ENCODE measurements around the gene GPR107. TPM values are rescaled to one million over a fixed set of nuclear protein-coding genes. Genes with fewer than 3 reads are reported as not detected.

GPR107 gene
- polyA plus RNA-seq, 3 donors = 53.8 to 56.0 (median 54.4) TPM

DNA sequence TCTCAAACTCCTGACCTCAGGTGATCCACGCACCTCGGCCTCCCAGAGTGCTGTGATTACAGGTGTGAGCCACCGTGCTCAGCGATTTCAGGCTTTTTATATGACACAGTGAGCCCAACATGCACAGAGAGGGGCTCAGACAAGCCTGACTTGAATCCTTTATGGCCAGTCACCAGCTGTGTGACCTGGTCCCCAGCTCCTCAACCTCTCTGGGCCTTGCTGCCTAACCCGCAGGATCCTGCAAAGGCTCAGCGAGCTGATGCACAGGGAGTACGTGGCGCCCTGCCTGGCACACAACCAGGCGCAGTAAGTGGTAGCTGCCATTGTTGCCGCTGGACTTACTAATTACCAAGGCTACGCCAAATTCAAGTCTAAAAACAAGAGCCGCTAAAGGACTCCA, 101.9 kb downstream of the GPR107 start:
- DNase-seq (ENCODE audit: low read depth in 3 of 3, low spot score in 2 of 3) = no peak

DNA sequence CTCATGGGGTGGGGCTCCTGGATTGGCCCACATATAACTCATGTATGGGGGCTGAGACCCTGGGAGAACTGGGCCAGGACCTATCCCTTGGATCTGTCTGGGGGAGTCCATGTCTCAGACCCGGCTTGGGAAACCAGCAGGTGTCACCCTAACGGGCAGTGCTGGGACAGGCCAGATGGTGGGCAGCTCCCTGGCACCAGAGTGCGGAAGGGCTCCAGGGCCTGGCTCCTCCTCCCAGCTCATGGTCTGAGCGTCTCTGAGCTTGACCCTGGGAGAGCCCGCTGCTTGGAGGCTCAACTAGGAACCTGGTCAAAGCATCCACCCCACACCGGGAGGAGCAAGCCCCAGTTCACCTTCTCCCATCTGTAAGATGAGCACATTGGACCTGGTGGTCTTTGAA, 103.0 kb downstream of the GPR107 start:
- DNase-seq (ENCODE audit: low read depth in 3 of 3, low spot score in 2 of 3) = no peak

DNA sequence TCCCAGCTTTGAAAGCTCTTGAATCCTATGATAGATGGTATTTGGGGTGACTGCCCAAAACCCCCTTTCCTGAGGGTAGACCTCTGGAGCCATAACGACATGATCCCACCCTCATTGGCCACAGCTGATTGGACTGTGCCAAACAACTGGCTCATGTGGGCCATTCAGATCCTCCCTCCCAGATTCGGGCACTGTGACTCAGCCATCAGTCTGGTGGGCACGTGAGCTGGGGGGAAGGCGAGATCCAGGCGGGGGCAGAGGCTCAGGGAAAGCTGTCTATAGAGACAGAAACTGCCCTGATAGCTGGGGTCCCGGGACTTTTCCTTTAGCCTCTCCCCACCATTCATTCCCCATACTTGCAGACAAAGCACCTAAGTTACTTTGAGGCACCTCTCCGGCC, 103.4 kb downstream of the GPR107 start:
- DNase-seq (ENCODE audit: low read depth in 3 of 3, low spot score in 2 of 3) = no peak

DNA sequence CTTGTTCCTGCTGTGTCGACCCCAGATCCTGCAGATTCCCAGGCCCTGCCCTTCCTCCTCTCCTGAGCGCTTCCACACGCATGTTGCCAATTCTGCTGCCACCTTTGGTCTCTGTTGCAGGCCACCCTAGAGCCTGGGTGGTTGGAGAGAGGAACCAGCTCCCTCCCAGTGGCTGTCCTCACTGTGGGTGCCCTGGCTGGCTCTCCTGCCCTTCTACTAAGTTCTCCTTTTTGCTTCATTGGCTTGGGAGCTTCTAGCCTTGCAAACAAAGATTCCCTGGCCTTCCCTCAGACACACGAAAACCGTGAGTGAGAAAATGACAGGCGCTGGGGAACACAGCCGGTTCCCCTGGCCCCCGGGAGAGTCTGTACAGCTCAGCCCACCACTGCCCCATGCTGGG, 104.3 kb downstream of the GPR107 start:
- DNase-seq (ENCODE audit: low read depth in 3 of 3, low spot score in 2 of 3) = no peak

DNA sequence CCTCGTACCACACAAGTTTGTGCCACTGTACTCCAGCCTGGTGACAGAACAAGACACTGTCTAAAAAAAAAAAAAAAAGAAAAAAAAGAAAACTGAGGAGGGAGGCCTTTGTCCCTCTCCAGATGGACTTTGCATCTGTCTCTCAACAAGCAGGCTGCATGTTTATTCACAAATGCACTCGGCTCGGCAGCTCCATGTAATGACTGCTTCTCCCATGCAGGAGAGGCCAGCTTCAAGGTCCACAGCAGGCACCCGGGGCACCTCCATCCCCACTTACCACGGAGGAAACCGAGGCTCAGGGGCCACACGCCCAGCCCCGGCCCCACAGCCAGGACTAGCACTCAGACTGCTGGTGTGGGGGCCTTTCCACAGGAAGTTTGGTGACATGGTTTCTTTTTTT, 105.4 kb downstream of the GPR107 start:
- DNase-seq (ENCODE audit: low read depth in 3 of 3, low spot score in 2 of 3) = no peak

DNA sequence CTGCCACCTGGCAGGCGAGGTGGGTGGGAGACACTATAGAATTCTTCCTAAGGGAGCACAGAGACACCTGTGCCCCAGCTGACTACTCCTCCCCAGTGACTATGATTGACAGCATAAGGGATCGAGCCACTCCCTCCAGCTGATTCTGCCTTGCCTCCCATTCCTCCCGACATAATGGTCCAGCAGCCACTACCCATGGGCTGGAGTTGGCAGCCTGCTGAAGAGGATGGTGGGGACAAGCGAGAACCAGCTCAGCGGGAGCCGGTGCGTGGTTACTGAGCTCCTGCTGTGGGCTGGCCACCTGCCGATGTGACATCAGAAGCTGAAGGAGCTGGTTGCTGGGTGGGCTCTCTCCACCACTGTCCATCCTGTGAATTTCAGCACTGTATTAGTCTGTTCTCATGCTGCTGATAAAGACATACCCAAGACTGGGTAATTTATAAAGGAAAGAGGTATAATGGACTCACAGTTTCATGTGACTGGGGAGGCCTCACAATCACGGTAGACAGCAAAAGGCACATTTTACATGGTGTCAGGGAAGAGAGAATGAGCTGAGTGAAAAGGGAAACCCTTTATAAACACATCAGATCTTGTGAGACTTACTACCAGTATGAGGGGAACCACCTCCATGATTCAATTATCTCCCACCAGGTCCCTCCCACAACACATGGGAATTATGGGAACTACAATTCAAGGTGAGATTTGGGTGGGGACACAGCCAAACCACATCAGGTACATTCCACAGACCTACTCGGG, 106.4 kb downstream of the GPR107 start:
- DNase-seq (ENCODE audit: low read depth in 3 of 3, low spot score in 2 of 3) = no peak

DNA sequence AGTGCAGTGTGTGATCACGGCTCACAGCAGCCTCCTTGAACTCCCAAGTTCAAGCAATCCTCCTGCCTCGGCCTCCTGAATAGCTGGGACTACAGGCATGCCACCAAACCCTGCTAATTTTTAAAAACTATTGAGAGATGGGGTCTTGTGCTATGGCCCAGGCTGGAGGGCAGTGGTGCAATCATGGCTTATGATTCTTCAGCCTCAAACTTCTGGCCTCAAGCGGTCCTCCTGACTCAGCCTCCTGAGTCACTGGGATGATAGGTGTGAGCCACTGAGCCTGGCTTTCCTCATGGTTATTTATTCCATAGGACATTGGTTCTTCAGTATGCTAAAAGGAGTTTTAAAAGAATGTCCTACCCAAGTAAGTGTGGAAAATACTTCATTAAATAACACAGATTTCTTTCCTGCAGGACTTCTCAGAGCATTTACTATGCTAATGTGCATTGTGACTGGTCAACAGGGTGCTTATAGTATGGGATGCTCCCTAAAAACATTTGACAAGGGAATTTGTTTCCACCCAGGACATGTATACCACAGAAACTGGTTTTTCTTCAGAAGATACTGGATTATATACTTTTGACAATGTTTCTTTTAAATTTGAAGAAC, 107.3 kb downstream of the GPR107 start:
- no peak for DNase-seq (ENCODE audit: low read depth in 3 of 3, low spot score in 2 of 3)

DNA sequence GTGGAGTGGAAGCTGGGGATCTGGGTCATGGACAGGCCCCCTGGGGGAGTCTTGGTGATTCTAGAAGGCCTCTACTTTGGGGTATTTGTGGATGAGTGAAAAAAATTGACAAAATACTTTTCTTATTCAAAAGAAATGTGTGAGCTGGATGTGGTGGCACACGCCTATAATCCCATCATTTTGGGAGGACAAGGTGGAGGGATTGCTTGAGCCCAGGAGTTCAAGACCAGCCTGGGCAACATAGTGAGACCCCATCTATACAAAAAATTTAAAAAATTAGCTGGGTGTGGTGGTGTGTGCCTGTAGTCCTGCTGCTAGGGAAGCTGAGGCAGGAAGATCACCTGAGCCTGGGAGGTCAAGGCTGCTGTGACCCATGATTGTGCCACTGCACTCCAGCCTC, 111.9 kb downstream of the GPR107 start:
- DNase-seq (ENCODE audit: low read depth in 3 of 3, low spot score in 2 of 3) = no peak

DNA sequence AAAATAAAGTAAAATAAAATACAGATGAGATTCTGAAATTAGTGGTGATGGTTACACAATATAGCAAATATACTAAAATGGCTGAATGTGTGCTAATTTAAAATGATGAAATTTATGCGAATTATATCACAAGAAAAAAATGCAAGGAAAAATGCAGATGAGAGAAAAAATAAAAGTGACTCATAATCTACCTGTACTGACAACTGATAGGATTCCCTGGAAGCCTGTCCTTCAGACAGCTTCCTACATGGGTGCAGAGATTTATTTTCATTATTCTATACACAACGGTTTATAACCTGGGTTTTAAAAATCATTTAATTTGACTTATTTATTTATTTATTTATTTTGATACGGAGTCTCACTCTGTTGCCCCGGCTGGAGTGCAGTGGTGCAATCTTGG, 112.7 kb downstream of the GPR107 start:
- DNase-seq (ENCODE audit: low read depth in 3 of 3, low spot score in 2 of 3) = no peak

DNA sequence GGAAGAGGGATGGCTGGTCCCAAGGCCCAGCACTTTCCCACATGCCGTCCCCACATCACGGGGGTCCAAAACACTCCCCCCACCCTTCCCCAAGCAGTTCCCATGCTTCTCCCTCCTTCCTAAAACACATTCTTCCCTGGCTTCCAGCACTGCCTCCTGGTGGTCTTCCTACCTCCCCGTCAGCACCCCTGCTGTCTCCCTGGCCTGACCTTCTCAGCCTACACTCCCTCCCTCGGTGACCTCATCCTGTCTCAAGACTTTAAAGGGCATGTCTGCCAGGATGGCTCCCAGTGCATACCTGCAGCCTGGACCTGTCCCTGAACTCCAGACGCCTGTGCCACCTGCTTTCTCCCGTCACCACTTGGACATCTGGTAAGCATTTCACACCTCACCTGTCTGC, 114.2 kb downstream of the GPR107 start:
- no peak for DNase-seq (ENCODE audit: low read depth in 3 of 3, low spot score in 2 of 3)

DNA sequence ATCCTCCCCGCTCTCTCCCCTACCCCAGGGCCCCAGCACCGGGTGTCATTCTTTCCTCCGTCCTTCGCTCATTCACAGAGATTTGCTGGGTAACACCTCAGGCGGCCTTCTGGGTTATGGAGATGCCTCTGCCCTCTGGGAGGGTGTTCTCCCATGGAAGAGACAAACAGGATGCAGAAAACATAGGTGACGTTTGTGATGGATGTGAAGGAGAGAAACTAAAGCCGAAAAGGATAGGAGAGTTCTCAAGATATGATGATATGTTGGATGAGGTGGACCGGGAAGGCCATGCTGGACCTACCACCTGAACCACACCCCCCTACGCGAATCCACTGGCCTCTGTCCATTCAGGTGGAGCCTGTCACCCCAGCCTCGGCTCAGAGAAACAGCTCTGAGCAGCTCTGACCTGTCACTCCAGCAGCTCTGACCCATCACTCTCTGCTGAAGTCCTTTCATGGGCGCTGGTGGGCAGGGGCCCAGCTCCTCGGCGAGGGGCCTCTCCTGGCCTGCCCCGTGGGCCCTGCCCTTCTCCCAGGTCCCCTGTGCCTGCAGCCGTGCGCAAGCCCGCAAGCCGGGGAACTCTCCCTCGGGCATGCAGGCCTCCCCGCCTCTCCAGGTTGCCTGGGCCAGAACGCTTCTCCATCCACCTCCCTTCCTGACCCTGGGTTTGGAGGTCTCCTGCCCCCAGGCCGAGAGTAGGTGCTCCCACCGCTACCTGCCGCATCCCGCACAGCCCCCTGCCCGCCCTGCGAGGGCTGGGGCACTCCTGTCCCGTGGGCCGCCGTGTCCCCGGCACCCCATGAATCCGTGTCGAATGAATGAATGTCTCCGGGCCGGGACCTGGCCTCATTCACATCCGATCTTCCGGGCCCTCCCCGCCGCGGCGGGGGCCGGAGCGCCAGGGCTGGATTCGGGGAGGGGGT, 117.8 kb downstream of the GPR107 start:
- no peak for DNase-seq (ENCODE audit: low read depth in 3 of 3, low spot score in 2 of 3)

DNA sequence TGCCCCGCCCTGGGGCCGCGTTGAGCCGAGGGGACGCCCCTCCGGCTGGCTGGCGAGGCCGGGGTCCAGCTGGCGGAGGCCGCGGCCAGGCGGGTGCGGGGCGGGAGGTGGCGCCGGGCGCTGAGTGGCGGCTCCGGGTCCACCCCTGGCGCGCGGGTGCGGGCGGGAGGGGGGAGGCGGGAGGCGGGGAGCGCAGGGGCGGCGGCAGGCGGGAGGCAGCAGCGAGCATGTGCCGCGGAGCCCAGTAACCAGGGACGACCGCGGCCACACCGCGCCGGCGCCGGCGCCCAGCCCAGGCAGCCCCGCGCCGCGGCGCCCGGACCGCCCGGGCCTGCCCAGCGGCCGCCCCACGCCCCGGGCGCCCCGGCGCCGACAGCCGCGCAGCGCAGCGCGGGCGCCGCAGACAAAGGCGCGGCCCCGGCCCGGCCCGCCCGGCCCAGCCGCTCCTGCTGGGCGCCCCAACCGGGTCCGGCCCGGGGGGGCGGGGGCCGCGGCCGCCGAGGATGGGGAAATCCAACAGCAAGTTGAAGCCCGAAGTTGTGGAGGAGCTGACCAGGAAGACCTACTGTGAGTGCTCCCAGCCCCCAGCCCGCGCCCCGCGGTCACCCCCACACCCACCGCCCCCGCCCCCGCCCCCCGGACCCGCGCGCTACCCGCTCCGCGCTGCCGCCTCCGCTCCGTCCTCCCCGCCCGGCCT, 118.6 kb downstream of the GPR107 start, which contains the start of gene NCS1:
Gene NCS1, plus strand, starts transcription at position 244 of the 697 bp plus-strand sequence. Its CDS starts 260 bp downstream, at position 504.
- no peak for DNase-seq (ENCODE audit: low read depth in 3 of 3, low spot score in 2 of 3)

DNA sequence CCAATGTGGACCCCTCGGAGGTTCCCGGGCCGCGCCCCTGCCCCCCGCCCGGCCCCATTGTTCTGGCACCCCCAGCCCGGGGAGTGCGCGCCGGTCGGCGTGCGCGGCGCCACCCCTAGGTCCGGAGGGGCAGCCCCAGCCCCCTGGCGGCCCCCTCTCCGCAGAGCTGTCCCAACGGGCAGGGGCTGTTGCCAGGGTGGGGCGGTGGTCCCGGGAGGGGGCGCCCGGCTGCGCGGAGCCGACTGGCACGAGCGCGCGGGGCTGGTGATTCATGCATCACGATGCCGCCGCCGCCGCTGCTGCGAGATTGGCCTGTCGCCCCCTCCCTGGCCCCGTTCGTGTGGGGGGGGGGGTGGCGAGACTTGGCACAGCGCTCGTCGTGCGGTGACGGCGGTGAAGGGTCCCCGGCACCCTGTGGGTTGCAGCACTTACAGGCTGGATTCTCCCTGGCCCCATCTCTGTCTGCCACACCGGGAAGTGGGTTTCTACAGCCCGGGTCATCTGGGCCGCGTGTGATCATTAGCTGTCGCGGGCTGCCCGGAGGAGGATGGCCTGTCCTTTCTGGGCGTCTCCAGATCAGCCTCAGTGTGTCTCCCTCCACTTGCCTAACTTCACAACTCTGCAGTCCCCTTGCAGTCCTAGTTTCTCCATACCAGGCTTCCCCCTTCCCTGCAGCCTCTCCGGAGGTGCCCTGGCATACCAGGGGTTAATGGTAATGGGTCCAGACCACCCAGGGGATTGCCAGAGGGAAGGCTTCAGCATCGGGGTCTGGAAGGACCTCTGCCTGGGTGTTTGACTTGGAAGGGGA, 119.4 kb downstream of the GPR107 start:
- no peak for DNase-seq (ENCODE audit: low read depth in 3 of 3, low spot score in 2 of 3)

DNA sequence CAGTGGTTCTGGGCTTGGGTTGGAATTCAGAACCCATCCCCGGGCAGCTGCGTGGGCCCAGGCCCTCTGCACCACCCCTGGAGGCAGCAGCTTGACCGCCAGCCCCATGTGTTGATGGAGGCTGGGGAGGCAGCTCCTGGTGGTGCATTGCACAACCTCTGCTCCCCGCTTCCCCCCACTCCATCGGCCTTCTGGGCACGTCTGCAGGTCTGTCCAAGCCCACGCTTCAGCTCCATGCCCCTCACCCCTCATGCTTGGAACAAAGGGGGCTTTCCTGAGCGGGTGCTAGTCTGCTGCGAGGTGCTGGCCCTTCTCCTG, 119.9 kb downstream of the GPR107 start:
- DNase-seq (ENCODE audit: low read depth in 3 of 3, low spot score in 2 of 3) = no peak

DNA sequence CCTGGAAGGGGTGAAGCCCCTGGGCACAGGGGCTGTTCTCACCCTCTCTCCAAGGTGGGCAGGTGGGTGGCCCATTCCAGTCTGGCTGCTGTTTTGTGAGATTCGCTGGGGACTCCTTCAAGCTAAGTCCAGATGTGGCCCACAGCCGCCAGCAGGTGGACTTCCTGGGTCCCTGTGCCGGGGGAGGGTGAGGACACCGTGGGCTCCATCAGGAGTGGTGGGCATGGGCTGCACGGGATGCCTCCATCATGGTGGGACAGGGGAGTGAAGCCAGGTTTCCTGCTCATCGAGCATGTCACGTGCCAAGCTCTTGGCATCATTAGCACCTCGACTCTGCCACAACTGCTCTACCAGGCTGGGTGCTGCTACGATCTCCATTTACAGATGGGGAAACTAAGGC, 120.3 kb downstream of the GPR107 start:
- no peak for DNase-seq (ENCODE audit: low read depth in 3 of 3, low spot score in 2 of 3)

DNA sequence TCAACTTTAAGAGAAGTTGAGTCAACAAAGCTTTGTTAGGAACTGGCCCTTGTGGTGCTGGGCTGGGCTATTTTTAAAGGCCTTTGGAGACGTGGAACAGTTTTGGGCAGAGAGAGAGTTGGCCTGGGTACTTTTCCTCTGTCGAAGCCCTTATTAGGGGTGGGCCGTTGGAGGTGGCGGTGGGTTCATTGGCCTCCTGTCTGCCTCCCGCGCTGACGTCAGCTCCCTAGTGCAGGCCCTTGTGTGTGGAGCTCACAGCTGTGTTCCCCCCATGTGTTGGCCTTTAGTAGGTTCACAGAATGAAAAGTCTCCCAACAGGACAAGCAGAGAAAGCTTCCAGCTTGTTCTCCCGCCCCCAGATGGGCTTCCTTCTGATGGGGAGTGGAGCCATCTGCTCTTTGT, 121.2 kb downstream of the GPR107 start:
- DNase-seq (ENCODE audit: low read depth in 3 of 3, low spot score in 2 of 3) = no peak

DNA sequence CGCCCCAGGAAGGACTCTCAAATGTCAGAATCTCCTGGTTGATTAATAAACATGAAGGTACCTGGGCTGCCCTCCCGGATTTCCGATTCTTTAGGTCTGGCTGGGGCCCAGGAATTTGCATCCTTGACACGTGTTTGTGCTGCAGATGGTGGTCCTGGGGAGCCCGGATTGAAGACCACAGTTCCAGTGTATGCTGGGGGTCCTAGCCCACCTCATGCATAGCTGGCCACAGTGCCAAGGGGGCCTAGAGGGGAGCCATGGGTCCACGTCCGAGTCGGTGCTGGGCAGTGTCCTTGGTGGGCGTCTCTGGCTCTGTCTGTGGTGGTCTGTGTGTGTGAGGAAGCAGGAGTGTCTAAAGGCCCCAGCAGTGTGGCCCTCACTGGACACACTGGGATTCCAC, 121.6 kb downstream of the GPR107 start:
- DNase-seq (ENCODE audit: low read depth in 3 of 3, low spot score in 2 of 3) = no peak

DNA sequence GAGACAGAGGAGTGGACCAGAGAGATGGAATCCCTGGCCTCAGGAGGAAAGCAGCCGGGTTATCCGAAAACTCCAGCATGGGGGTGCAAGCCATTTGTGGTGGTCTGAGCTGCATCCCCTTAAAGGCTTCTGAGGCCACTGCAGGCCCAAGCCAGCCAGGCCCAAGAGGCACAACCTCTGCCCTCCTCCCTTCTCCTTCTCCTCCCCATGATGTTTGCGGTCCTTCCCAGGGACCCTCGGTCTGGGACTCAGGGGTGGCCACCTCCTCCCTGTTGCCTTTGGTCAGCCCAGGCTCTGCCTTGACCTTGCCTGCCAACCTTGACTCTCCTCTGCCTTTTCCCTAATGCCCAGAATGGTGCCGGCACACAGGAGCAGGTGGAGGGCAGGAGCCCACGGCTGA, 123.1 kb downstream of the GPR107 start:
- DNase-seq (ENCODE audit: low read depth in 3 of 3, low spot score in 2 of 3) = no peak

DNA sequence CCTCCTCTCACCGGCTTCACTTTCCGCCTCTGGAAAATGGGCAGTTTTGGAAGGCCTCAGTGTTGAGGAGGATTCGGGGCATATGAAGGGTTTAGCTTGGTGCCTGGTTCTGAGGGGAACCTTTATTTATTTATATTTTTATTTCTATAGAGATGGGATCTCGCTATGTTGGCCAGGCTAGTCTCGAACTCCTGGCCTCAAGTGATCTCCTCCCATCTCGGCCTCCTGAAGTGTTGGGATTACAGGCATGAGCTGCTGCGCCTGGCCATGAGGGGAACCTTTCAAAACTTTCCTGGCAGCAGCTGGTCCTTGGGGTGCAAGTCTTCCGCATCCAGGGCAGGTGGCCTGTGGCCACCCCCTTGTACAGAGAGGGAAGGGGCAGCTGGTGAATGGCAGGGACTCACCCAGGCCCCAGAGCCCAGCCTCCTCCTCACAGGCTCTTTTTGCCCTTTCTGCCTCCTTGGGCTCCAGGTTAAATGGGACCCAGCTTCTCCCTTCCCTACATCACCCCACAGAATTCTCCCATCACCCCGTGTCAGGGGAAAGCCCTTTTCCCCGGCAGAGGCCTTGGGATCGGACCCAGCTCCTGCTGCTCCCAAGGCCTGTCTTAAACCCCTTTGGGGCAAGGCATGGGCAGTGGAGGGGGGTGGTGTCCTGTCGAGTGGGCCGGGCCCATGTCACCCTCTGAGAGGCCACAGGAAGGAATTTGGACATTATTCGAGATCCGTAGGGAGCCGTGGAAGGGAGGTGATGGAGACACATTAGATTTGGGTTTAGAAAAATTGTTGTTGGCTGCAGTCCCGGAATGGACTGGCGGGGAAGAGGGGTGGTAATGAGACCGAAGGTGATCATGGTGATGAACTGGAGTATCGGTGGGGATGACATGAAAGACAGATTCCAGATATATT, 124.4 kb downstream of the GPR107 start:
- no peak for DNase-seq (ENCODE audit: low read depth in 3 of 3, low spot score in 2 of 3)
